Brain microvascular endothelial cell (primary cell): ENCODE data around the gene RALGAPA2.

Experiments
- DNase-seq: peaks from one replicate; pipeline ENCODE4 v3.0.0-alpha.2; 2020
- H3K27ac ChIP-seq: fragments of 250-450 bp; sonication (Bioruptor Pico); 2 replicates; pipeline ENCODE4 v1.5.1; 2020; ENCODE audit warnings: mild to moderate bottlenecking, moderate library complexity
- H3K27me3 ChIP-seq: fragments of 250-450 bp; sonication (Bioruptor Pico); replicated peaks from 2 replicates; pipeline ENCODE4 v1.5.1; 2020; ENCODE audit warnings: mild to moderate bottlenecking
- H3K36me3 ChIP-seq: fragments of 250-450 bp; sonication (Bioruptor Pico); replicated peaks from 2 replicates; pipeline ENCODE4 v1.5.1; 2020; ENCODE audit warnings: mild to moderate bottlenecking
- H3K4me3 ChIP-seq: 2 replicates; pipeline ENCODE4 v1.5.1; 2011; ENCODE audit warnings: low read depth, mild to moderate bottlenecking, control low read depth, low read length, moderate library complexity
- CTCF ChIP-seq: IDR thresholded peaks from 2 replicates; pipeline ENCODE4 v1.5.1; 2011; ENCODE audit warnings: low read depth, mild to moderate bottlenecking, moderate library complexity, low read length, control low read depth, inconsistent platforms; ENCODE audit errors: missing control alignments
- in situ Hi-C: cut with HindIII; loops from 2 replicates; pipeline ENCODE4 v1.10.0; 2017; ENCODE audit warnings: low sequenced_read_pairs, low pct_ligation_motif_present

The RALGAPA2 gene

GRCh38 chr20:20582734-20583133 is 129.7 kb downstream of the RALGAPA2 start:
- no peak overlapping the region for H3K4me3 ChIP-seq
- no peak for TF ChIP-seq CTCF
- DNase-seq = no peak
- no peaks in the 10 kb centered on the region for H3K36me3 ChIP-seq
- no peaks in the 10 kb centered on the region for H3K27me3 ChIP-seq
- in situ Hi-C loops = no loop called here
- no peak overlapping the region for H3K27ac ChIP-seq

- in situ Hi-C loops = no loop called here
- Histone ChIP-seq H3K4me3 (no peak overlapping the region), H3K27me3 (no peaks in the 10 kb centered on the region), H3K36me3 (no peaks in the 10 kb centered on the region), H3K27ac (no peak overlapping the region)
- no peak for DNase-seq
- TF ChIP-seq CTCF = no peak
These were observed 132.3 kb downstream of the RALGAPA2 start for GRCh38 chr20:20580139-20580538.

GRCh38 chr20:20578838-20579237 is 133.6 kb downstream of the RALGAPA2 start:
- Histone ChIP-seq H3K27ac (no peak overlapping the region), H3K36me3 (no peaks in the 10 kb centered on the region), H3K4me3 (no peak overlapping the region), H3K27me3 (no peaks in the 10 kb centered on the region)
- TF ChIP-seq CTCF = no peak
- DNase-seq = no peak
- in situ Hi-C loops = no loop called here

GRCh38 chr20:20573797-20574196 is 138.6 kb downstream of the RALGAPA2 start:
- no peaks in the 10 kb centered on the region for H3K36me3 ChIP-seq
- H3K4me3 ChIP-seq = no peak overlapping the region
- no peak for DNase-seq
- H3K27me3 ChIP-seq = no peaks in the 10 kb centered on the region
- in situ Hi-C loops = no loop called here
- no peak for TF ChIP-seq CTCF
- no peak overlapping the region for H3K27ac ChIP-seq

GRCh38 chr20:20571068-20571780 is 141.2 kb downstream of the RALGAPA2 start:
- in situ Hi-C loops = no loop called here
- TF ChIP-seq CTCF = no peak

GRCh38 chr20:20568604-20569205 is 143.7 kb downstream of the RALGAPA2 start:
- no peak overlapping the region for H3K27ac ChIP-seq
- no peaks in the 10 kb centered on the region for H3K27me3 ChIP-seq
- no peaks in the 10 kb centered on the region for H3K36me3 ChIP-seq
- in situ Hi-C loops = no loop called here
- H3K4me3 ChIP-seq = no peak overlapping the region
- TF ChIP-seq CTCF = peak; percentile 83
- peak; percentile 27 for DNase-seq

More at GRCh38 chr20:20571068-20571780, 141.2 kb downstream of the RALGAPA2 start:
- H3K27ac ChIP-seq = no peak overlapping the region
- no peak for DNase-seq
- no peaks in the 10 kb centered on the region for H3K36me3 ChIP-seq
- H3K27me3 ChIP-seq = no peaks in the 10 kb centered on the region
- no peak overlapping the region for H3K4me3 ChIP-seq
